CD4-positive, alpha-beta T cell (primary cell): ENCODE measurements around the gene MCHR1. TPM values are rescaled to one million over a fixed set of nuclear protein-coding genes. Genes with fewer than 3 reads are reported as not detected.
"Not testable (repeated sequence)": the region's sequence is repeated elsewhere in the genome, so short reads cannot be mapped to it uniquely, and the experiment has no call there.

Source experiments
- ATAC-seq: fragments of 200-7000 bp; cut with Tn5 transposase; one replicate; pipeline ENCODE4 v1.10.0; 2022; ENCODE audit warnings: mild to moderate bottlenecking; ENCODE audit not compliant: poor library complexity
- CTCF ChIA-PET: fragments of 350-600 bp; sonication (Branson Sonifier 250); formaldehyde crosslinking; loops from one replicate; lab custom pipeline; 2021; ENCODE audit warnings: antibody characterized with exemption, inconsistent platforms; lab: Charles Lee
- POLR2A ChIA-PET: fragments of 350-600 bp; sonication (Branson Sonifier 250); formaldehyde crosslinking; loops from one replicate; lab custom pipeline; 2021; ENCODE audit warnings: antibody characterized with exemption, inconsistent platforms; lab: Charles Lee
- DNase-seq, 14 experiments: peaks; one replicate each; pipeline ENCODE4 v3.0.0-alpha.2; 2013 to 2020; ENCODE audit warnings: mixed read lengths in 2 of 14
- H3K27ac ChIP-seq, 2 donors: one replicate each; pipeline versions ENCODE4 v1.5.1 to v1.7.0; 2013; ENCODE audit warnings: low read length in 2 of 2, low read depth in 1 of 2, mild to moderate bottlenecking in 1 of 2
- H3K27me3 ChIP-seq, 2 experiments: 1 replicate in 1 of 2; 2 replicates in 1 of 2; pipeline versions ENCODE4 v1.6.1 to v1.7.0; 2013; ENCODE audit warnings: low read length in 2 of 2, control low read depth in 1 of 2, mild to moderate bottlenecking in 1 of 2, moderate library complexity in 1 of 2; ENCODE audit not compliant: insufficient read depth in 2 of 2, control insufficient read depth in 1 of 2
- H3K36me3 ChIP-seq: one replicate; pipeline ENCODE4 v1.6.1; 2013; ENCODE audit warnings: low read length, control low read depth; ENCODE audit not compliant: insufficient read depth
- H3K4me1 ChIP-seq: one replicate; pipeline ENCODE4 v1.6.1; 2013; ENCODE audit warnings: low read length, control low read depth; ENCODE audit not compliant: insufficient read depth
- H3K4me3 ChIP-seq: one replicate; pipeline ENCODE4 v1.5.1; 2013; ENCODE audit warnings: mild to moderate bottlenecking, low read length, moderate library complexity
- H3K9me3 ChIP-seq, 2 experiments: 1 replicate in 1 of 2; 2 replicates in 1 of 2; pipeline versions ENCODE4 v1.6.1 to v1.7.0; 2013; ENCODE audit warnings: low read length in 2 of 2, mild to moderate bottlenecking in 2 of 2, control low read depth in 1 of 2, moderate library complexity in 1 of 2; ENCODE audit not compliant: control insufficient read depth in 1 of 2, insufficient read depth in 1 of 2
- H3K27ac Mint-ChIP-seq: one replicate; pipeline ENCODE4 v1.8.0; 2020; ENCODE audit warnings: mixed read lengths
- H3K27me3 Mint-ChIP-seq: one replicate; pipeline ENCODE4 v1.8.0; 2021; ENCODE audit warnings: mixed read lengths
- H3K36me3 Mint-ChIP-seq: one replicate; pipeline ENCODE4 v1.8.0; 2021; ENCODE audit warnings: low read depth, mixed read lengths
- H3K4me1 Mint-ChIP-seq: one replicate; pipeline ENCODE4 v1.8.0; 2021; ENCODE audit warnings: low read depth, mixed read lengths
- H3K4me3 Mint-ChIP-seq: one replicate; pipeline ENCODE4 v1.8.0; 2020; ENCODE audit warnings: mild to moderate bottlenecking, mixed read lengths
- H3K9me3 Mint-ChIP-seq: one replicate; pipeline ENCODE4 v1.8.0; 2020; ENCODE audit warnings: mixed read lengths
- intact Hi-C, 2 experiments: fragments of 100-400 bp; cut with DNase I in 1 of 2; cut with micrococcal nuclease in 1 of 2; formaldehyde crosslinking; loops; one replicate each; pipeline versions ENCODE4 v1.15.1 to v1.9.0; 2023 to 2025; cut with DNase I, micrococcal nuclease
- total RNA-seq, 174 experiments: library from RNA in 2 of 174; stranded (reverse) in 2 of 174; gene quantifications; one replicate each; pipeline ENCODE4 v1.2.3 and lab custom pipeline; 2021 to 2026
- TF ChIP-seq, protein P1 (sequence below): fragments of 200-600 bp; IDR thresholded peaks from one replicate; pipeline ENCODE4 v1.8.0; 2022; ENCODE audit warnings: antibody characterized with exemption, mild to moderate bottlenecking

MCHR1 gene
- total RNA-seq, 2 experiments from 2014 or later: not detected

DNA sequence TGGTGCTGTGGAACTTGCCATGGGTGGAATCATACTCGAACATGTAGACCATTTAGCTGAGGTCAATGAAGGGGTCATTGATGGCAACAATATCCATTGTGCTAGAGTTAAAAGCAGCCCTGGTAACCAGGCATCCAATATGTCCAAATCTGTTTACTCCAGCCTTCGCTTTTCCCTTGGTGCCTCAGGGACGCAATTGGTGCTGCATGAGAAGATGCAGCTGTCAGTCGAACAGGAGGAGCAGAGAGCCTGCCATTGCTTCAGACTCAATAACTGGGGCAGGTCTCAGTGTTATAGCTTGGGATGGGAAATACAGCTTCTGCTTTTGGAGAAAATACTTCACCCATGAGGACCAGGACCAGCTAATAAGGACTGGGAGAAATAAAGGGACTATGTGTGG lies 5.0 kb upstream of the MCHR1 start:
- CTCF ChIA-PET: interaction anchor here (0.5 kb wide), 1 partner anchor 240 kb away, joined by 3 read pairs; no protein-coding TSS in a partner anchor
- Histone ChIP-seq H3K36me3 (no peaks in the 10 kb centered on the region), H3K27ac (no peak overlapping the region), H3K9me3 (peaks cover 0 to 6% of the 10 kb centered on the region in 2 experiments), H3K4me1 (peaks cover 4% of the 10 kb centered on the region), H3K4me3 (no peak overlapping the region), H3K27me3 (peaks cover 0 to 5% of the 10 kb centered on the region in 2 experiments)
- H3K4me1 Mint-ChIP-seq: peaks cover 6% of the 10 kb centered on the region
- TF ChIP-seq, protein P1, sequence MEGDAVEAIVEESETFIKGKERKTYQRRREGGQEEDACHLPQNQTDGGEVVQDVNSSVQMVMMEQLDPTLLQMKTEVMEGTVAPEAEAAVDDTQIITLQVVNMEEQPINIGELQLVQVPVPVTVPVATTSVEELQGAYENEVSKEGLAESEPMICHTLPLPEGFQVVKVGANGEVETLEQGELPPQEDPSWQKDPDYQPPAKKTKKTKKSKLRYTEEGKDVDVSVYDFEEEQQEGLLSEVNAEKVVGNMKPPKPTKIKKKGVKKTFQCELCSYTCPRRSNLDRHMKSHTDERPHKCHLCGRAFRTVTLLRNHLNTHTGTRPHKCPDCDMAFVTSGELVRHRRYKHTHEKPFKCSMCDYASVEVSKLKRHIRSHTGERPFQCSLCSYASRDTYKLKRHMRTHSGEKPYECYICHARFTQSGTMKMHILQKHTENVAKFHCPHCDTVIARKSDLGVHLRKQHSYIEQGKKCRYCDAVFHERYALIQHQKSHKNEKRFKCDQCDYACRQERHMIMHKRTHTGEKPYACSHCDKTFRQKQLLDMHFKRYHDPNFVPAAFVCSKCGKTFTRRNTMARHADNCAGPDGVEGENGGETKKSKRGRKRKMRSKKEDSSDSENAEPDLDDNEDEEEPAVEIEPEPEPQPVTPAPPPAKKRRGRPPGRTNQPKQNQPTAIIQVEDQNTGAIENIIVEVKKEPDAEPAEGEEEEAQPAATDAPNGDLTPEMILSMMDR: no peak
- intact Hi-C loops: no loop called here
- no peak overlapping the region for H3K27ac Mint-ChIP-seq
- no peak overlapping the region for H3K4me3 Mint-ChIP-seq
- DNase-seq (no peak), ATAC-seq (no peak)
- no peaks in the 10 kb centered on the region for H3K9me3 Mint-ChIP-seq
- H3K36me3 Mint-ChIP-seq: no peaks in the 10 kb centered on the region
- POLR2A ChIA-PET: no interaction called here
- peaks cover under 1% of the 10 kb centered on the region for H3K27me3 Mint-ChIP-seq

DNA sequence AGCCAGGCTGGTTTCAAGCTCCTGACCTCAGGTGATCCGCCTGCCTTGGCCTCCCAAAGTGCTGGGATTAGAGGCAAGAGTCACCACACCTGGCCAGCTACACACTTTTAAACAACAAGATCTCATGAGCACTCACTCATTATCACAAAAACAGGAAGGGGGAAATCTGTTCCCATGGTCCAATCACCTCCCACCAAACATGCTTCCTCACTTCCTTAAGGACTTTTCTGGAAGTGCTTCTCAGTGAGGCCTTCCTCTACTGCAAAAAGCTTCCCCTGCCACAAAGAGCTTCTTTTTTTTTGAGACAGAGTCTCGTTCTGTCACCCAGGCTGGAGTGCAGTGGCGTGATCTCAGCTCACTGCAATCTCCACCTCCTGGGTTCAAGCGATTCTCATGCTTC lies 3.1 kb upstream of the MCHR1 start:
- H3K27ac ChIP-seq, H3K9me3 ChIP-seq, H3K27ac Mint-ChIP-seq, H3K9me3 Mint-ChIP-seq, intact Hi-C loops, H3K36me3 ChIP-seq, H3K4me3 Mint-ChIP-seq, CTCF ChIA-PET, H3K36me3 Mint-ChIP-seq, H3K4me1 ChIP-seq, ATAC-seq, H3K4me1 Mint-ChIP-seq, H3K4me3 ChIP-seq, DNase-seq: not testable (repeated sequence)
- POLR2A ChIA-PET: interaction anchor here (1.0 kb wide), 1 partner anchor 39 kb away, joined by 4 read pairs; no protein-coding TSS in a partner anchor
- H3K27me3 Mint-ChIP-seq: peaks cover 18% of the 10 kb centered on the region
- H3K27me3 ChIP-seq: peaks cover 0 to 18% of the 10 kb centered on the region in 2 experiments

DNA sequence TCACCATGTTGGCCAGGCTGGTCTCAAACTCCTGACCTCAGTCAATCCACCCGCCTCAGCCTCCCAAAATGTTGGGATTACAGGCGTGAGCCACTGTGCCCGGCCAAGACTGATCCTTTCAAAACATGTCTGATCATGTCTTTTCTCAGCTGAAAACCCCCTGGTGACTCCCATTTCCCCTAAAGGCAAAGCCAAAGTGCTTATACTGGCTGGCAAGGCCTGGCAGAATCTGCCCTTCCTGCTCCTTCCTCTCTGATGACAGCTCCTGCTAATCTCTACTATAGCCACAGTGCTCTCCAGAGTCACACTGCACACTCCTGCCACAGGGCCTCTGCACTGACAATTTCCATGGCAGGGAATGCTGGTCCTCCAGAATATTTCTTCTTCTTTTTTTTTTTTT lies 2.6 kb upstream of the MCHR1 start:
- Mint-ChIP-seq H3K27ac (no peak overlapping the region), H3K9me3 (no peaks in the 10 kb centered on the region), H3K4me1 (peaks cover 1% of the 10 kb centered on the region), H3K36me3 (no peaks in the 10 kb centered on the region), H3K27me3 (peaks cover 21% of the 10 kb centered on the region), H3K4me3 (no peak overlapping the region)
- Histone ChIP-seq H3K27ac (no peak overlapping the region), H3K4me1 (peaks cover 7% of the 10 kb centered on the region), H3K36me3 (no peaks in the 10 kb centered on the region), H3K9me3 (peaks cover 0 to 7% of the 10 kb centered on the region in 2 experiments), H3K27me3 (peaks cover 0 to 18% of the 10 kb centered on the region in 2 experiments), H3K4me3 (no peak overlapping the region)
- intact Hi-C loops: no loop called here
- ATAC-seq (no peak), DNase-seq (no peak)
- ChIA-PET CTCF (no interaction called here), POLR2A (interaction anchor here (0.7 kb wide), 1 partner anchor 54 kb away, joined by 3 read pairs; no protein-coding TSS in a partner anchor)
- TF ChIP-seq, protein P1: no peak
